HG02798 (cell line): ENCODE data around the gene TMEM184A.

ENCODE experiments used
- ATAC-seq: cut with Tn5 transposase; IDR thresholded peaks from one replicate; pipeline ENCODE4 v1.9.1; 2021; ENCODE audit warnings: mild to moderate bottlenecking; ENCODE audit not compliant: unreplicated experiment, poor library complexity

TMEM184A gene

DNA sequence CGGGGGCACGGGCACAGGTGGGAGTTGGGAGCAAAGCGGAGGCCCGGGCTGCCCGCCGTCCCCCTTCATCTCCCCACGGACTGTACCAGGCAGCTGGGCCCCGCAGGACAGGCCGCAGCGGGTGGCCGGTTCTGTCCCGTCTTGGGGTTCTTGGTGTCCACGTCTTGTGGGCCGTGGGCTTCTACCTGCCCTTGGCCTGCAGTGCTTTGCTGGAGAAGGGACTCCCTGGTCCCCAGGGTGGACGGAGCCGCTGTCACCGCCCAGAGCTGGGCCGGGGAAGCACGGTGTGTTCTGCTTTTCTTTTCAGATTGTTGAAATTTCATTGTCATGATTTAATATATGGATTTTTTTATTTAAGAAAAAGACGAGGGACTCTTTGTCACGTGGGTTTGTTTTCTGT, 13.7 kb downstream of the TMEM184A start:
- no peak for ATAC-seq

DNA sequence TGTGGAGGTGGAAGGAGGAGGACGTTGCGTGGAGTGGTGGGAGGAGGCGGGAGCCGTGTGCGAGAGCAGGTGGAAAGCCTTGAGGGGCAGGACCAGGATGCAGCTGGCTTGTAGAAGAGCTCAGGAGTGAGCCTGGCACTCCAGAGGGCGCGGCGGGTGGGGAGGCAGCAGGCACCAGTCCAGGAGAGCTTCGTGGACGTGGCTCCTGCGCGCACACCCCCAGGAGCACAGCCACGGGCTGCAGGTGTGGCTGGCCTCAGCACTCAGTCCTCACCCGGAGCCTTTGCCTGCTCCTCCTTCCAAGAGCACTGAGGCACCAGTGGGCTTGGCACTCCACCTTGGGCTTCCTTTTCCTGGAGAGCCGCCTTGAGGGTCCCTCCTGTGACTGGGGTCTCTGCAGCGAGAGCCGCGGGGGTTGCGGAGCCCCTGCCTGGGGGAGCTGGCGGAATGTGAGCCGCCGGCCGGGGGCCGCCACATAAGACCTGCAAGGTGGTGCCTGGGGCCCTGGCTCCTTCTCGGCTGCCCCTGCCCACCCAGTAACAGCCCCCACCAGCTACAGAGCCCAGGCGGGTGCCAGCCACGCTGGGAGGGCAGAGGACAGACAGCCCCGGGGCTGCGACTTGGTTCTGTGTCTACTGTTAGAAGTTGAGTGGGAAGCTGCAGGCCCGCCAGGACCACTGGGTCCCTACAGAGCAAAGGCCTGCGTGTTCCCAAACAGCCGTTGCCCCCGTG, 14.4 kb downstream of the TMEM184A start:
- no peak for ATAC-seq

DNA sequence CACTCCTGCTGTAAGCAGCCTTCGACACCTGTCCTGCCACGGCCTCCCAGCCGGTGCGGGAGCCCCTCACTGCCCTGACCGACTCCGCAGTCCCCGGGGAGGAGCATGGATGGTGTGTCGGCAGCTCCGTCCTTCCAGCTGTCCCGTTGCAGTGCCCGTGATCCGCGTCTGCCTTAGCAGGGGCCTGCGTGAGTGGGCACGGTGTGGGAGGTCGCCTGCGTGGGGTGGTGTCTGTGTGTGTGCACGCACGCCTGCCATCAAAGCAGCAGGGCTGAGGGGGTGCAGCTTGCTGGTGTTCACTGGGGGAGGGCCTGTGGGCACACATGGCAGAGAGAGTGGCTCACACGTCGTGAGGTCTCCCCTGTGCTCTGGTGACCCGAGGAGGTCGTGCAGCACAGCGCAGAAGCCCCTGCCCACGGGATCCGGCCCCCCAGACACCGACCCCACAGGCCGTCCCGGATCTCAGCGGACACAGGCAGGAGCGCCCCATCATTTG, 15.2 kb downstream of the TMEM184A start:
- no peak for ATAC-seq

DNA sequence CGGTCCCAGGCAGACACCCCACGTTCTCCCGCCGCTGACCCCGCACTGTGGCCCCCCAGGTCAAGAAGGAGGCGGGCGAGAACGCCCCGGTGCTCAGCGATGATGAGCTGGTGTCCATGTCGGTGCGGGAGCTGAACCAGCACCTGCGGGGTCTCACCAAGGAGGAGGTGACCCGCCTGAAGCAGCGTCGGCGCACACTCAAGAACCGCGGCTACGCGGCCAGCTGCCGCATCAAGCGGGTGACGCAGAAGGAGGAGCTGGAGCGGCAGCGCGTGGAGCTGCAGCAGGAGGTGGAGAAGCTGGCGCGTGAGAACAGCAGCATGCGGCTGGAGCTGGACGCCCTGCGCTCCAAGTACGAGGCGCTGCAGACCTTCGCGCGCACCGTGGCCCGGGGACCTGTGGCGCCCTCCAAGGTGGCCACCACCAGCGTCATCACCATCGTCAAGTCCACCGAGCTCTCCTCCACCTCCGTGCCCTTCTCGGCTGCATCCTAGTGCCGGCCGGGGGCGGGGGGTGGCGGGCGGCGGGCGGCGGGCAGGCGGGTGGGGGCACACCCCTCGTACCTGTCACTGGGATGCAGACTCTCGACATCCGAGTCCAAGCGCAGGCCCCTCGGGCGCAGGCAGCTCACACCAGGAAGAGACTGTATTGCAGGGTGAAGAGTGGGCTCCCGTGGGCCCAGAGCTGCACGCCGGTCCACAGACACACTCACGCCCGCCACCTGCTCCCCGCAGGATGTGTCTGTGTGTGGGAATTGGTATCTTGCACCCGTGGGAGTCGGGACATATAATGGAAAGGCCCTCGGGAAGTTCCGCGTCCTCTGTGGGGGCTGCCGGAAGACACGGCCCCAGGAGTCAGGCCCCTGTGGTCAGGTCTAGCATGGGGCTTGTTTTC, 15.9 kb downstream of the TMEM184A start:
- no peak for ATAC-seq

DNA sequence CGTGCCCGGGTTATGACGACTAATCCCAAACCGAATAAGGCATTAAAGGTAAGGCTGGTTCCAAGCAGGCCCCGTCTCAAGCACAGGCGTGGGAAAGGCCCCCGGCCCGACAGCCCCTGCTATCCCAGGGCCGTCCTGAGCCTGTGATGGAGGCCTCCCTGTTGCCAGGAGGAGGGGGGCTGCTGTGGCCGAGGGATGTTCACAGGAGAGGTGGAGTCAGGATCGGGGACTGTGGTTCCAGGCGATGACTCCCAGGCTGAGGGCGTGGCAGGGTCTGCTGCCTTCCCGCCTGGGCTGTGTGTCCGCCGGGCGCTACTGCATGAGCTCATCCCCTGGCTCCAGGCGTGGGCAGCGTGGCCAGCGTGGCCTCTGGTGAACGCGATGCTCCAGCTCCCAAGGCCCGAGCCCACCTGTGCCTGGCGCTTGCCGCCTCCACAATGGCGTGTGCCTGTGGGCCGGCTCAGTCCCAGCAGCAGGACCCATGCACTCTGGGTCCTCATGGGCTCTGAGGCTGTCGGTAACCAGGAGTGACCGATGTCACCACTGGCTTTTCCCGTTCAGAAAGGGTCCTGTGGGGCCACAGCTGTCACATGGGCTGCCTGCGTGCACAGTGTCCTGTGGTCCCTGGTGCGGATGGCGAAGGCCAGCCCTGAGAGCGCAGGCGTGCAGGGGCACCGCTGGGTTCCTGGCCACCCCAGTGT, 16.7 kb downstream of the TMEM184A start:
- no peak for ATAC-seq

DNA sequence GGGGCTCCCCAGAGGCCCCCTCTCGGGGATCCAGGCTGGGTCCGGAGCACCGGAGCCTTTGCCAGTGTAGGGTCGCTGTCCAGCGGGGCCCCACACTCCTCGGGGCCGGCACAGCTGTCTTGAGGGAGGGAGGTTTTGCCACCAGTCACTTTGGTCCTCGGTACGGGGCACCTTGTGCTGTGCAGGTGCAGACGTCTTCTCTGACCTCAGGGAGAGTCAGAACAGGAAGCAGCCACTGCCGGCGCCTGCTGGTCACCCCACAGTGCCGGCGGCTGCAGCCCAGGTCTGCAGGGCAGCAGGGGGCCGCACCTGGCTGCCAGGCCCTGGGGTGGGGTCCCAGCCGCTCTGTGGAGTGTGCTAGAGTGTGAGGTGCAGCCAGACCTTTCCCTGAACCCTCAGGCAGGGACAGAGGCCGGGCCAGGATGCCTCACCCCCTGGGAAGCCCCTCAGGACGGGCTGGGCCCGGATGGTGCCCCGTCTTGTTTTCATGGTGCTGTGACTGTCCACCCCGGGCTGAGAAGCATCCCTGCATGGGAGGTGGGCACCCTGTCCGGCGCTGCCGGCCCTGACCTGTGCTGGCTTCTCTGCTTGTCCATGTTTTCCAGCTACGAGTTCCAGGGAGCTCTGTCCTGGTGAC, 17.3 kb downstream of the TMEM184A start:
- no peak for ATAC-seq

DNA sequence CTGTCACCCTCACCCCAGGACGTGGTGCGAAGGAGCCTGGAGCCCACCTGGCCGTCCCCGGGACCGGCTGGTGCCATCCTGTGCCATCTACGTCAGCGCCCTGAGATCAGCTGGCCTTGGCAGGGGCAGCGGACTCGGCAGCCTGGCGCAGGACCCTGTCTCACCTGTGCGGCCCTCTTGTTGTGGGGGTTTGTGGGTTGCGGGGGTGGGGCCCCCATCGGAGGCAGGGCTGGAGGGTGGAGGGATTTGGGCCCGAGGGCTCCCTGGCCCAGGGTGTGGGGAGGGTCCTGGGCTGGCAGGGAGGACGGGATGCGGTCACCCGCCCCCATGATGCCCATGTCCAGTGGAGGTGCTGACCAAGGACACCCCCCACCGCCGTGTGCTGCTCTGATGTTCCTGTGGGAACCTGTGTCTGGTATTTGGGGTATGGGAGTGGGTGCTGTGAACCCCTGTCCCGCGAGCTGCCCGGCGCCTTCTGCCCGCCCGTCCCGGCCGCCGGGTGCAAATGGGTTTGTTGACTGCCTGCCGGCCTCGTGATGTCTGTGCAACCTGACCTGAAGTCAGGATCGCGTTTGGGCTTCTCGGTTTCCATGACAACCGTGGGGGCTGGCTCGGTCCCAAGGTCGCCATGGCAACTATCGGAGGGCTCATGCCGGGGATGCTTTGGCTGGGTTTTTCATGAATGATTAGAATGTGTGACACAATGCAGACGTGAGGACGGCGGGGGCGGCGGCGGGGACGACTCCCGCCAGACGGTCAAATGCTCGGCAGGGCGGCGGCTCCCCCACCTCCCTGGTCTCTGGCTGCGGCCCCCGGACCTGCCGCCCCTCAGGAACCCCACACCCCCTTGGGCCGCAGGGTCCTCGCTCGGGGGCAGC, 18.2 kb downstream of the TMEM184A start:
- ATAC-seq: no peak

DNA sequence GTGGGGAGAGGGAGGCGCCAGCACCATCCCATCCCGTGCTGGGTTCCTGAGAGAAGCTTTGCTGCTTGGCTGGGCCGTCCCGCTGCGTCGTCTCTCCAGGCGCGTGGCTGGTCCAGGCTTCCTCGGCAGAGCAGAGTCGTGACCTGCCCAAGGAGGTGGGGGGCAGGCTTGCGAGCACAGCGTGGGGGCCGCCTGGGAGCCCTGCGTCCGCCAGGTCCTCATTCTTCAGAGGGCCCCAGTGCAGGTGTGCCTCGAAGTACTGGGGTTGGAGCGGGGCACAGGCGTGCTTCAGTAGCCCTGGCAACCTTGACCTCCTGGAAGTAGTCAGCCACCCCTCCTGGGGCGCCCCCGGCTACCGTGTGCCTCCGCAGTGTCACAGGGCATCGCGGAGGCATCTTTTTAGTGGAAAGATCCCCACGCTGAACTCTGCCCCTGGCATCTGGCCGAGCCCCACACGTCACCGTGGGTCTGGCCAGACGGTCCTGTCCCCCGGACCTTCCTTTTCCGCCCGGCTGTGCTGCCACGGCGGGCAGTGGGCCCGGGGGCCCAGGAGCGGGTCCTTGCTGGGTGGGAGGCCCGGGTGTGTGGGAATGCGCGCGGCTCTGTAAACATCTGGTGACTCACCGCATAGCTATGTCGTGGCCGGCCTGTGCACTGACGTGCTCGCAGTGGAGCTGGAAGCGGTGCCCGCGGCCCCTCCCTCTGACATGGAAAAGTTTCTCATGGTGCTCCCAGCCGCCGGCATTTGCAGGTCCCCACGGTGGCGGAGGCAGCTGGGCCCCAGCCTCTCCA, 19.1 kb downstream of the TMEM184A start:
- no peak for ATAC-seq

DNA sequence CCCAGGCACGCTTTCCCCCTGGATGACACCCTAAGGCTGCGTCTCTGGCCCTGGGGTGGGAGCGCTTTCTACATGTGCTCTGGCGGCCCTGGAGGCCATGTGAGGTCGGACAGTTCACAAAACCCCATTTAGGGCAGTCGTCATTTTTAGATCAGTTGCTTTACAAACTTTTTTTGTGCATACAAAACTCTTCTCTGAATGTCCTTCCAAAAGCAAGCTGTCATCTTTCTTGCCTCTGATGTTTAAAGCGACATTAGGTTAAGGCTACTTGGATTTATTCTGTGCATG, 19.6 kb downstream of the TMEM184A start:
- no peak for ATAC-seq

DNA sequence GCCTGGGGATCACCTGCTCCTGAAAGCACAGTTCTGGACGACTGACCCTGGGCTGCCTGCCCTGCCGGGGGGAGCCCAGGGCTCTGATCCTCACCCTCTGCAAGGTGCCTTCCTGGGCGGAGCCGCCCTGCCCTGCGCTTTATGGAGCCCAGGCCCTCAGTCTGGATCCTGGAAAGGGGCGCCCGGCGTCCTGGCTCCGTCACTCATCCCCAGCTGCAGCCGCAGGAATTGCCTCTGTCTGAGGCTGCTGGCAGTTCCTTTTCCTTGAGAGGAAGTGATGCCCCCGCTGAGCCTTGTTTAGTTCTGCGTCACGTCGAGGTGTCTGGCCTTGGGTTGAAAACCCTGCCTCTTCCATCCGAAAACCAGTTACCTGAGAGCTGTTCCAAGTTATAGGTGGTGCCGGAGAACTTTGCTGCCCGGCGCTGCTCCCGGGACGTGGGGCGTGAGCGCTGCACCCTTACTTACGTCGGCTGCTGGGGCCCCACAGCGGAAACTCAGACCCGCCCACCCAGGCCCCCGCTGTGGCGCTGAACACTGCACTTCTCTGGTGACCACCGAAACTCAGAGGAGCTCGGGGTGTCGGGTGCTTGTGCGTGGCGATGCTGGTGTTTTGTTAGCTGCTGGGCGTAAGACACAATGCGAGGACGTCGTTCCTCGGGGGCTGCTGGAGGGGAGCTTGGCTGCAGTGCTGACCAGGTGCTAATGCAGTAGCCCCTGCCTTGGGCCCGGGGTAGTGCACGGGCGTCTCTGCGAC, 20.1 kb downstream of the TMEM184A start:
- ATAC-seq: no peak

DNA sequence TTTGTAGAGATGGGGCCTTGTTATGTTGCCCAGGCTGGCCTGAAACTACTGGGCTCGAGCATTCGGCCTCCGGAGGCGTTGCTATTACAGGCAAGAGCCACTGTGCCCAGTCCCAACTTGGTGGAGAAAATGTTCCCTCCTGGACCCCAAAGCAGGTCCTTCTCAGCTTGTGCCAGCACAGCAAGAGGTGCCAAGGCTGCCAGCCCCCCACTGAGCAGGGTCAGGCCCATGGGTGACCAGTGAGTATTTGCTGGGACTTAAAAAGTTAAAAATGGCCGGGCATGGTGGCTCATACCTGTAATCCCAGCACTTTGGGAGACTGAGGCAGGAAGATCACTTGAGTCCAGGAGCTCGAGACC, 20.9 kb downstream of the TMEM184A start:
- ATAC-seq: no peak

DNA sequence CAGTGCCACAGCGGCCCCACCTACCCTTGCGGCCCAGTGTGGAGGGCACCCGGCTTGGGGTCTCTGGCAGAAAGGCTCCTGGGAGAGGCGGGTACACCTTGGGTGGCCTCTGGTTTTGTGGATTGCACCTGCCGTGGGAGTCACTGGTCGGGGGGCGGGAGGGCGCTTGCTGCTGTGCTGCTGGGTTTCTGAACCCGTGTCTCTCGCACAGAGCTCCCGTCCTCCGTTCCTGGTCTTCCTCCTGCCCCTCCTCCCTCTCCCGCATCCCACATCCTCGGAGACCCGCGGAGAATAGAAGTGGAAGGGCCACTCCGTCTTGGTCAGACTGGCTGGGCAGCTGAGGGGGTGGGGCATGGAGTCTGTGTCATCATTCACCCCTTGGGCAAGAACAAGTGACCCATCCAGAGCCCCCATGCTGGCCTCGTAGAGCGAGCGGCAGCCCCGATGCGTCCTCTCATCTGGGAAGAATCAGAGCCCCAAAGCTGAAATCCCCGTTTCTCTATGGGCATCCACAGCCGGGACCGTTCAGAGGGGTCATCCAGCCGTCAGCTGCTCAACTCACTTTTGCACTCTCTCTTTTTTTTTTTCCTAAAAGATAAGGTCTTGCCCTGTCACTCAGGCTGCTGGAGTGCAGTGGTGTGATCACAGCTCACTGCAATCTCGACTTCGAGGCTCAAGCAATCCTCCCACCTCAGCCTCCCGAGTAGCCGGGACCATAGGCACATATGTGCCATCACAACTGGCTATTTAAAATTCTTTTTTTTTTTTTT, 21.5 kb downstream of the TMEM184A start:
- no peak for ATAC-seq

DNA sequence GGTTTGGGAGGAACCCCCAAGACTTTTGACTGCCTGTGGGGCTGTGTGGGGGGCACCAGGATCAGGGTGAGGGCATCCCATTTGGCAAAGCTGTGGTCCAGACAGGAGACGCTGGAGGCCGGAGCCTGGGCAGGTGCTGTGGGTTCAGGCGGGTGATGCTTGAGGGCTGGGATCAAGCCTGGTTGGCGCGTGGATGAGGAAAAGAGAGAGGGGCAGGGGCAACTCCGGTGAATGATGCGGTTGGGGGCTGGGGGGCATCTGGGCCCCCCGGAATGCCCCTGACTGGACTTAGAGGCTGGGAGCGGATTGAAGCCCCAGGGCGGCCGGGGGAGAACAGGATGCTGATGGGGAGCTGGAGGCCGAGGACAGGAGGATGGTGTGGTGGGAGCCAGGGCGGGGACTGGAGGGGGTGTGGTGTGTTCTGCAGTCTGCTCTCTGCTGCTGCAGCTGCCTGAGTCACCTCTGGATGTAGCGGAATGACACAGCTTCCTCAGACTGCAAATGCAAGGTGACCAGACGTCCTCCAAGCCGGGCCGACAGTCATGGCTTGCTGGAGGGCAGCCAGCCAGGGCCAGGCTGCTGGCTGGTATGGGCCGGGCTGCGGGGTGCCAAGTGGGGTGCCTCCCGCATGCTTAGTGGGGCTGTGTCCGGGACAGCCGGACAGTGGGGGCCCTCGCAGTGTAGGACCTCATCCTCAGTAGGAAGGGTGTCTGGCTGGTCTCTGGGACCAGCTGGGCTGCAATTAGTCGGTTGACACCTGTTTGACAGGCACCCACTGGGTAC, 22.3 kb downstream of the TMEM184A start:
- ATAC-seq: no peak

DNA sequence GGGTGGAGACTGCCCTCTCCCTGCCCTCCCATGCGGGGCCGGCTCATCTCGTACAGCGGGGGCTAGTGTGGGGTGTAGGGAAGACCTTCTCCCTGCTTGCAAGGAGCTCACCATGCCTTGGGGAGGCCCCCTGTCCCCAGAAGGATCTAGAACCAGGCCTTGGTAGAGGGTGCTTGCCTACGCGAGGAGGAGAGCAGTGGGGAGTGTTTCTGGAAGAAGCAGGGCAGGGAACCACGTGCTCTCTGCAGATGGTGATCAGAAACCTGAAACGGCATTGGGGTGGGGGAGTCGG, 22.8 kb downstream of the TMEM184A start:
- no peak for ATAC-seq

DNA sequence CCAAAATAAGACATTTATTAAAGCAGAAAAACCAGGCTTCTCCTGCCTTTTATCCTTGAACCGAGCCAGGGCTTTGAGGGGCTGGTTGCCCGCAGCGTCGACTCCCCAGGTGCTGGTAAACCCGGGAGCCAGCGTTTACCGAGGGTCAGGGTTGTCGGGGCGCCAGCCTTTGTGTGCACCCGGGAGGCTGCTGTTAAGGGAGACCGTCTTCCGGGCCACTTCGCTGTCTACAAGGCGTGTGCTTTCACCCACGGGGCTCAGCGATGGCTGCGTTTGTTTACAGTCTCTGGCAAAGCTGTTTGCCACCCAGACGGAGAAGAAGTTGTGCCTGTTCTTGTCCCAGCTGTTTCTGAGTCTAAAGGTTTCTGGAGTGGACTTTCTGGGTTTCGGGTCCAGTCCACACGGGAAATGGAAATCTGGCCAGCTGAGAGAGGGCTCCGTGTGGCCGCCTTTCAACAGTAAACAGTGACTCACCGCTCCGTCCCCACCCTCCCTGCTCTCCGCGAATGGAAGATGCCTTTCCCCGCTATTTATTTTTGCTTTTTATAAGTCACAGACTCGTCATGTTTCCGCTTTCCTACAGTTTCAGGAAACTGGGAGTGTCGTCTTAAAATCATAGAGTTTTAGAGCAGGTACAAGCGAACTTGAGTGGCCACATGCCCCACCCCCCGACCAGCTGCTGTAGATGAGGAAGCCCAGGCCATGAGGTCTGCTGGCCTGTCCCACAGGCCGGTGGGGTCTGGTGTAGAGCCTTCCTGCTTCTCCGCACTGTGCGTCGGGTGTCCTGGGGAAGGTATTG, 23.4 kb downstream of the TMEM184A start:
- ATAC-seq: no peak

DNA sequence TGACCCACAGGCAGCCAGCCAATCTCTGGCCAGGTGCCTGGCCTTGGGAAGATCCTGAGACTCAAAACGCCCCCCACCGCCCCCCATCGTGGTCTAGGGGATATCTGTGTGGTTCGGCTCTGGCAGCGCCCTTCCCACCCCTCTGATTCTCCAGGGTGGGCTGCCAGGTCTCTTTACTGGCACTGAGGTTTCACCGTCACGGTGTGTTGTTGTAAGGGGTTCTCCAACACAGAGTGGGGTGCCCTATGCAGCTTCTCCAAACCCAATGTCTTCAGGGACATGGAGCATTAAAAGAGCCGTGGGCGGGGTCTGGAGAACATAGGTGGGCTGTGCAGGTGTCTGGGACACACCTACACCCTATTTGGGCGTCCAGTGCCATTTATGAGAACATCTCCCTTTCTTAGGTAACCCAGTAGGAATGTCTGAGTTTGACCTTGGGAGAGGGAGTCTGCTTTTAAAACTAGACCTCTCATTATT, 24.0 kb downstream of the TMEM184A start:
- no peak for ATAC-seq
